ENCODE measurements around the gene SEL1L2. TPM values are rescaled to one million over a fixed set of nuclear protein-coding genes. Genes with fewer than 3 reads are reported as not detected.
"Not testable (repeated sequence)": the region's sequence is repeated elsewhere in the genome, so short reads cannot be mapped to it uniquely, and the experiment has no call there.

SEL1L2 gene
- total RNA-seq, 2 donors from 2014 or later, result not detected

DNA sequence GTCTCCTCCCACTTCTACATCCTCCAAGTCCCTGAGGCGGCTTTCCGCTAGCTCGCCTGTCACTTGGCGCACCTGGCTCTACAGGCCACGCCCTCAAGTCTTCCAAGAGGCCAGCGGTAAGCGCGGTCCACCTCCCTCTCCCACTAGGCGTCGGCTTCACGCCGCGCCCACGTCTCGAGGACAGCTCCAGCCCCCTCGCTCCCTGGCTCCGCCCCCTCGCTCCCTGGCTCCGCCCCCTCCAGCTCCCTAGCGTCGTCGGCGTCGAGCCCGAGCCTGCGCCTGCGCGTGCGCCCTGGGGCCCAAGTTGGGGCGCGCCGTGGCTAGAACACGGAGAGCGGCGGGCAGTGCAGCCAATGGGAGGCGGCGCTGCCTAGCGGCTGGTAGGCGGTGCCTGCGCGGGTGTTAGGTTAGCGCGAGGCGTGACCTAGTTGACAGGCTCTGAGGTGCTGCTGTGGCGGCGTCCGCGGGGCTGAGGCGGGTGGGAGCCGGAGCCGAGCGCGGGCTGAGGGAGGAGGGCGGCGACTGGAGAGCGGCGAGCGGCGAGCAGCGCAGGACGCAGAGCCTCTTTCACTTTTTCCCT is 4.8 kb upstream of the SEL1L2 start, which contains the start of gene MACROD2:
Gene MACROD2, plus strand, starts transcription at position 431 of the 580 bp plus-strand sequence.
- TF ChIP-seq, protein P1, sequence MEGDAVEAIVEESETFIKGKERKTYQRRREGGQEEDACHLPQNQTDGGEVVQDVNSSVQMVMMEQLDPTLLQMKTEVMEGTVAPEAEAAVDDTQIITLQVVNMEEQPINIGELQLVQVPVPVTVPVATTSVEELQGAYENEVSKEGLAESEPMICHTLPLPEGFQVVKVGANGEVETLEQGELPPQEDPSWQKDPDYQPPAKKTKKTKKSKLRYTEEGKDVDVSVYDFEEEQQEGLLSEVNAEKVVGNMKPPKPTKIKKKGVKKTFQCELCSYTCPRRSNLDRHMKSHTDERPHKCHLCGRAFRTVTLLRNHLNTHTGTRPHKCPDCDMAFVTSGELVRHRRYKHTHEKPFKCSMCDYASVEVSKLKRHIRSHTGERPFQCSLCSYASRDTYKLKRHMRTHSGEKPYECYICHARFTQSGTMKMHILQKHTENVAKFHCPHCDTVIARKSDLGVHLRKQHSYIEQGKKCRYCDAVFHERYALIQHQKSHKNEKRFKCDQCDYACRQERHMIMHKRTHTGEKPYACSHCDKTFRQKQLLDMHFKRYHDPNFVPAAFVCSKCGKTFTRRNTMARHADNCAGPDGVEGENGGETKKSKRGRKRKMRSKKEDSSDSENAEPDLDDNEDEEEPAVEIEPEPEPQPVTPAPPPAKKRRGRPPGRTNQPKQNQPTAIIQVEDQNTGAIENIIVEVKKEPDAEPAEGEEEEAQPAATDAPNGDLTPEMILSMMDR (IDR thresholded peaks at IDR 0.05), result no peak
- Histone ChIP-seq H3K9me3 (no peaks in the 10 kb centered on the region), H3K4me1 (ENCODE audit: control insufficient read depth in 1 of 2, low read depth in 2 of 2) (no peaks in the 10 kb centered on the region), H3K36me3 (no peaks in the 10 kb centered on the region), H3K27ac (no peak within 1 kb of the TSS), H3K27me3 (replicated peaks; ENCODE audit: insufficient read depth) (no peaks in the 10 kb centered on the region), H3K4me3 (peak within 1 kb of the TSS; percentile 75)
- peak; percentile 34 for DNase-seq (ENCODE audit: low spot score)
- ATAC-seq (ENCODE audit: insufficient number of reproducible peaks, low FRiP score, low read depth), result peak; percentile 70

GRCh38 chr20:13991955-13992354 is 1.5 kb upstream of the SEL1L2 start:
- H3K9me3 ChIP-seq; ATAC-seq (ENCODE audit: insufficient number of reproducible peaks, low FRiP score, low read depth); H3K27me3 ChIP-seq (replicated peaks; ENCODE audit: insufficient read depth): not testable (repeated sequence)

DNA sequence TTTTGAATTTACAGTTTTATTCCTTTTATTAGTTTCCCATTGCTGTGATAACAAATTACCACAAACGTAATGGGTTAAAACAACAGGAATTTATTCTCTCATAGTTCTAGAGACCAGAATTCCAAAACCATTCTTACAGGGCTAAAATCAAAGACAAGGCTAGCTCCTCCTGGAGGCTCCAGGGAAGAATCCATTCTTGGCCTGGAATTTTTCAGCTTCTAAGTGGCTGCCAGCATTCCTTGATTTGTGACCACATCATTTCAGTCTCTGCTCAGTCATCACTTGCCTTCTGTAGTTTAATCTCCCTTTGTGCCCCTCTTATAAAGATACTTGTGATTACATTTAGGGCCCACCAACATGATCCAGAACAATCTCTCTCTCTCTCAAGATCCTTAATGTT is 897 bp upstream of the SEL1L2 start:
- no peak overlapping the region for H3K27ac ChIP-seq
- H3K27me3 ChIP-seq (replicated peaks; ENCODE audit: insufficient read depth), result no peaks in the 10 kb centered on the region
- H3K36me3 ChIP-seq, result no peaks in the 10 kb centered on the region
- H3K9me3 ChIP-seq, result no peaks in the 10 kb centered on the region
- H3K4me1 ChIP-seq (ENCODE audit: control insufficient read depth in 1 of 2, low read depth in 2 of 2), result no peaks in the 10 kb centered on the region
- no peak overlapping the region for H3K4me3 ChIP-seq
- DNase-seq (ENCODE audit: low spot score), result no peak
- no peak for ATAC-seq (ENCODE audit: insufficient number of reproducible peaks, low FRiP score, low read depth)
- TF ChIP-seq, protein P1 (IDR thresholded peaks at IDR 0.05), result no peak

More at GRCh38 chr20:13991955-13992354, 1.5 kb upstream of the SEL1L2 start:
- not testable (repeated sequence) for DNase-seq (ENCODE audit: low spot score); H3K27ac ChIP-seq; H3K4me3 ChIP-seq; H3K4me1 ChIP-seq (ENCODE audit: control insufficient read depth in 1 of 2, low read depth in 2 of 2); H3K36me3 ChIP-seq

GRCh38 chr20:13984211-13984610 is 6.2 kb downstream of the SEL1L2 start:
- no peaks in the 10 kb centered on the region for H3K27me3 ChIP-seq (replicated peaks; ENCODE audit: insufficient read depth)
- no peaks in the 10 kb centered on the region for H3K4me1 ChIP-seq (ENCODE audit: control insufficient read depth in 1 of 2, low read depth in 2 of 2)
- ATAC-seq (ENCODE audit: insufficient number of reproducible peaks, low FRiP score, low read depth) (no peak), DNase-seq (ENCODE audit: low spot score) (no peak)
- H3K4me3 ChIP-seq, result no peak overlapping the region
- H3K9me3 ChIP-seq, result no peaks in the 10 kb centered on the region
- TF ChIP-seq, protein P1 (IDR thresholded peaks at IDR 0.05), result no peak
- H3K36me3 ChIP-seq, result no peaks in the 10 kb centered on the region
- H3K27ac ChIP-seq, result no peak overlapping the region

DNA sequence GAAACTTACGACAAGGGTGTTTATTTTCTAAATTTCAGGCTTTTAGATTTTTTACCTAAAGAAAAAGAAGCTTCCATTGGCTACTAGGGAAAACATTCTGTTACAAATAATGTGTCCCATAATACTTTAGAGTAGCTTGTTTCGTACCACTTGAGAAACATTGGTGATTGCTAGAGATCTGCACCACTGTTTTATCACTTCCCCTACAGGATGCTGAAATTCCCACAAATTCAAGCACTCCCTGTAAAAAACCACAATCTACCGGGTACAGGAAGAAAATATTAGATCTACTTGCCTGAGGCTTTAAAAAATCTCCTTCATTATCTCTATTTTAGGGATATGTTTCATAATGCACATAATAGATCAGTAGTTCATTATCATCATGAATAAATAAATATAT is 29.9 kb downstream of the SEL1L2 start:
- H3K36me3 ChIP-seq, result no peaks in the 10 kb centered on the region

More for the DNA sequence above, 29.9 kb downstream of the SEL1L2 start:
- DNase-seq (ENCODE audit: low spot score), result no peak
- H3K27ac ChIP-seq, result no peak overlapping the region
- H3K9me3 ChIP-seq, result no peaks in the 10 kb centered on the region
- TF ChIP-seq, protein P1 (IDR thresholded peaks at IDR 0.05), result no peak
- H3K27me3 ChIP-seq (replicated peaks; ENCODE audit: insufficient read depth), result no peaks in the 10 kb centered on the region
- H3K4me1 ChIP-seq (ENCODE audit: control insufficient read depth in 1 of 2, low read depth in 2 of 2), result no peaks in the 10 kb centered on the region
- H3K4me3 ChIP-seq, result no peak overlapping the region
- ATAC-seq (ENCODE audit: insufficient number of reproducible peaks, low FRiP score, low read depth), result no peak

Data from thoracic aorta (tissue), 2 donors.